Ovary (tissue), 9 donors: ENCODE results near the gene C6orf47. TPM values are rescaled to one million over a fixed set of nuclear protein-coding genes. Genes with fewer than 3 reads are reported as not detected.

Source experiments
- DNase-seq, 5 donors: peaks; one replicate each; pipeline ENCODE4 v3.0.0-alpha.2; 2019 to 2020
- H3K27ac ChIP-seq, 2 donors: fragments of 200-600 bp; one replicate each; pipeline versions ENCODE4 v1.5.1 to v1.8.0; 2019 to 2022
- H3K27me3 ChIP-seq: fragments of 200-600 bp; one replicate; pipeline ENCODE4 v1.8.0; 2022
- H3K36me3 ChIP-seq: fragments of 200-600 bp; sonication (generic); one replicate; pipeline ENCODE4 v1.5.1; 2019
- H3K4me1 ChIP-seq: one replicate; pipeline ENCODE4 v1.8.1; 2013; ENCODE audit warnings: mild to moderate bottlenecking, moderate library complexity; ENCODE audit not compliant: insufficient read depth
- H3K4me3 ChIP-seq: fragments of 200-600 bp; sonication (generic); one replicate; pipeline ENCODE4 v1.5.1; 2017
- H3K9me3 ChIP-seq, 2 donors: fragments of 200-600 bp in 1 of 2; sonication (generic) in 1 of 2; one replicate each; pipeline versions ENCODE4 v1.5.1 to v1.8.1; 2013 to 2019; ENCODE audit warnings: mild to moderate bottlenecking in 1 of 2, moderate library complexity in 1 of 2
- EP300 ChIP-seq: sonication (generic); formaldehyde crosslinking; IDR thresholded peaks from one replicate; pipeline ENCODE4 v1.6.1; 2017; ENCODE audit warnings: antibody characterized with exemption
- POLR2A ChIP-seq: fragments of 450-650 bp; IDR thresholded peaks from one replicate; pipeline ENCODE4 v1.6.1; 2017; ENCODE audit warnings: antibody characterized with exemption, mild to moderate bottlenecking, moderate library complexity
- WGBS, 3 donors: extraction: QIAGEN DNeasy Blood & Tissue Kit in 1 of 3; methylation state at CpG; one replicate each; pipeline versions ENCODE4 v1.1.5 to v1.1.7; 2013 to 2017; 5-methylcytosine and 5-hydroxymethylcytosine counted together
- intact Hi-C, 4 donors: fragments of 100-400 bp; cut with DNase I; formaldehyde crosslinking; loops; one replicate each; pipeline versions ENCODE4 v1.11.0 to v1.15.1; 2022 to 2023
- polyA plus RNA-seq, 2 donors: library from polyadenylated mRNA; stranded (reverse); fragments of 200-250 nt in 1 of 2; fragments of 350-450 nt in 1 of 2; fragmentation: Illumina TruSeq in 1 of 2; extraction: RNeasy Lipid Tissue Mini Kit (QIAGEN cat#74804) in 1 of 2; gene quantifications; one replicate each; pipeline ENCODE4 v1.2.3, GENCODE V29; 2013 to 2014
- total RNA-seq, 7 donors: library from RNA; depleted of rRNA in 2 of 7; stranded (reverse); fragments of >200 nt in 2 of 7; fragmentation: NEBNext Ultra II Directional in 3 of 7; extraction: Animal tissue kit (Norgen Biotek cat#: 25700) in 3 of 7; gene quantifications; one replicate each; pipeline versions ENCODE4 v1.1.0 to v1.2.4, GENCODE V29; 2016 to 2023
- TF ChIP-seq, protein P1 (sequence below), 3 donors: fragments of 450-650 bp in 2 of 3; fragments of 200-600 bp in 1 of 3; IDR thresholded peaks; one replicate each; pipeline versions ENCODE4 v1.5.1 to v1.8.0; 2016 to 2022; ENCODE audit warnings: antibody characterized with exemption in 3 of 3, mild to moderate bottlenecking in 1 of 3
- donor health status: DM: no; HTN: no; CAD: no; lungs with moderate emphysema.
- donor health status: DM: no; HTN: no; CAD: no.
- donor health status: Bipolar disorder and iron deficiency.
- donor health status: DM: yes; HTN: yes; CAD: no.
- donor health status: DM: no; HTN: no; CAD: no.
- donor health status: DM: yes; HTN: yes; CAD: no.

C6orf47 gene
- total and polyA plus RNA-seq, 9 donors, result 13.9 to 26.2 (median 19.7) TPM

- Histone ChIP-seq H3K27ac (no peak within 1 kb of the TSS), H3K36me3 (no peaks in the 10 kb centered on the region), H3K9me3 (no peaks in the 10 kb centered on the region), H3K27me3 (no peaks in the 10 kb centered on the region), H3K4me3 (no peak within 1 kb of the TSS), H3K4me1 (peaks cover 2% of the 10 kb centered on the region)
- TF ChIP-seq, protein P1, sequence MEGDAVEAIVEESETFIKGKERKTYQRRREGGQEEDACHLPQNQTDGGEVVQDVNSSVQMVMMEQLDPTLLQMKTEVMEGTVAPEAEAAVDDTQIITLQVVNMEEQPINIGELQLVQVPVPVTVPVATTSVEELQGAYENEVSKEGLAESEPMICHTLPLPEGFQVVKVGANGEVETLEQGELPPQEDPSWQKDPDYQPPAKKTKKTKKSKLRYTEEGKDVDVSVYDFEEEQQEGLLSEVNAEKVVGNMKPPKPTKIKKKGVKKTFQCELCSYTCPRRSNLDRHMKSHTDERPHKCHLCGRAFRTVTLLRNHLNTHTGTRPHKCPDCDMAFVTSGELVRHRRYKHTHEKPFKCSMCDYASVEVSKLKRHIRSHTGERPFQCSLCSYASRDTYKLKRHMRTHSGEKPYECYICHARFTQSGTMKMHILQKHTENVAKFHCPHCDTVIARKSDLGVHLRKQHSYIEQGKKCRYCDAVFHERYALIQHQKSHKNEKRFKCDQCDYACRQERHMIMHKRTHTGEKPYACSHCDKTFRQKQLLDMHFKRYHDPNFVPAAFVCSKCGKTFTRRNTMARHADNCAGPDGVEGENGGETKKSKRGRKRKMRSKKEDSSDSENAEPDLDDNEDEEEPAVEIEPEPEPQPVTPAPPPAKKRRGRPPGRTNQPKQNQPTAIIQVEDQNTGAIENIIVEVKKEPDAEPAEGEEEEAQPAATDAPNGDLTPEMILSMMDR (IDR thresholded peaks at IDR 0.05), result no peak
- intact Hi-C loops, result loop anchor here in 2 of 4 donors (5.0 to 10.0 kb wide), 3 partner anchors 58 to 295 kb away; partner anchors contain the start of gene DDAH2 (in 1 of the 2)
- DNase-seq, result no peak
- 69 to 80% (median 71%) methylated on average over 8 of the region's 8 CpGs for WGBS, 3 donors
Observed at GRCh38 chr6:31669676-31670075, 9.1 kb upstream of the C6orf47 start, which contains the start of gene LY6G5B. Gene LY6G5B (plus strand): TSS chr6:31669976. CDS start chr6:31670951, 975 bp downstream.

DNA sequence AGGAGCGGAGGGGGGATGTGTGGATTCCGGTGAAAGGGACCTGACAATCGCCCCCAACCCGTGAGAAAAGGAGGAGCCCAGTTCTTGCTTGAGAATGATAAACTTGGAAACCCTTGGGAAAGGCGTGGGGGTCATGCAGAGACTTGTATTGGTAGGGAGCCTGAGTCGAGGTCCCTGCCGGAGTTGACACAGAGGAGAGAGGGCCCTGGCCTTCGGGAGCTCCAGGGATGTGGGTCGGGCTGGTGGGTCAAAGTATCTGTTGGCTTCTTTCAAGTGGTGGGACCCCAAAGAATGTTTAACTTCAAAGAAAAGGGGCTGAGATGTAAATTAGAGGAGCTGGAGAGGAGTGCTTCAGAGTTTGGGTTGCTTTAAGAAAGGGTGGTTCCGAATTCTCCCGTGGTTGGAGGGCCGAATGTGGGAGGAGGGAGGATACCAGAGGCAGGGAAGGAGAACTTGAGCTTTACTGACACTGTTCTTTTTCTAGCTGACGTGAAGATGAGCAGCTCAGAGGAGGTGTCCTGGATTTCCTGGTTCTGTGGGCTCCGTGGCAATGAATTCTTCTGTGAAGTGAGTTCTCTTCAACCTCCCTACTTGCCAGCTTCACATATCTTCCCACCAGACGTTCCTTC is 5.9 kb upstream of the C6orf47 start:
- WGBS, 3 donors, result 1 to 3% (median 1%) methylated on average over 15 of the region's 15 CpGs
- peaks cover 13% of the 10 kb centered on the region for H3K4me1 ChIP-seq
- peak overlapping the region; percentile 78 for H3K4me3 ChIP-seq
- DNase-seq, result no peak
- no peaks in the 10 kb centered on the region for H3K9me3 ChIP-seq
- intact Hi-C loops, result loop anchor here in 1 of 4 donors (5.0 kb wide), 2 partner anchors 61 to 166 kb away; partner anchors contain the start of gene DDAH2
- peak overlapping the region; percentile 85 to 90 for H3K27ac ChIP-seq
- no peaks in the 10 kb centered on the region for H3K36me3 ChIP-seq
- TF ChIP-seq, protein P1 (IDR thresholded peaks at IDR 0.05), result no peak
- TF ChIP-seq EP300 (no peak), POLR2A (no peak)
- H3K27me3 ChIP-seq, result no peaks in the 10 kb centered on the region

- 0% methylated on average over 57 to 63 of the region's 63 CpGs for WGBS, 3 donors
- peak within 1 kb of the TSS; percentile 85 to 90 for H3K27ac ChIP-seq
- no peaks in the 10 kb centered on the region for H3K36me3 ChIP-seq
- peak within 1 kb of the TSS; percentile 78 for H3K4me3 ChIP-seq
- DNase-seq, result peak; percentile 97 to 99 (median 98)
- TF ChIP-seq, protein P1 (IDR thresholded peaks at IDR 0.05), result peak in 1 of 3 donors; percentile 24
- TF ChIP-seq POLR2A (peak; percentile 84), EP300 (peak; percentile 62)
- no peaks in the 10 kb centered on the region for H3K9me3 ChIP-seq
- intact Hi-C loops, result loop anchor here in 1 of 4 donors (5.0 kb wide), 2 partner anchors 62 to 167 kb away; partner anchors contain the start of gene DDAH2
- H3K27me3 ChIP-seq, result no peaks in the 10 kb centered on the region
- H3K4me1 ChIP-seq, result peaks cover 17% of the 10 kb centered on the region
Observed at GRCh38 chr6:31665501-31666336, 5.1 kb upstream of the C6orf47 start, which contains the start of gene CSNK2B. Gene CSNK2B (plus strand): TSS chr6:31666080. CDS start chr6:31666832, 752 bp downstream.

GRCh38 chr6:31664790-31665500 is 4.4 kb upstream of the C6orf47 start, which contains the start of gene GPANK1:
Gene GPANK1 (minus strand): TSS chr6:31664997. CDS start chr6:31664478, 519 bp downstream.
- TF ChIP-seq, protein P1 (IDR thresholded peaks at IDR 0.05), result no peak
- peak; percentile 63 for TF ChIP-seq POLR2A
- WGBS, 3 donors, result 0 to 1% (median 0%) methylated on average over 39 of the region's 39 CpGs
- Histone ChIP-seq H3K9me3 (no peaks in the 10 kb centered on the region), H3K4me3 (peak within 1 kb of the TSS; percentile 78), H3K36me3 (no peaks in the 10 kb centered on the region), H3K27me3 (no peaks in the 10 kb centered on the region), H3K4me1 (peaks cover 17% of the 10 kb centered on the region), H3K27ac (peak within 1 kb of the TSS; percentile 85 to 90)
- intact Hi-C loops, result loop anchor here in 1 of 4 donors (5.0 kb wide), 2 partner anchors 62 to 167 kb away; partner anchors contain the start of gene DDAH2
- DNase-seq, result peak; percentile 87 to 93 (median 89)
